D721Med (cell line): ENCODE data around the gene KLHL4.
"Not testable (repeated sequence)": the region's sequence is repeated elsewhere in the genome, so short reads cannot be mapped to it uniquely, and the experiment has no call there.

Experiments
- DNase-seq: peaks from one replicate; pipeline ENCODE4 v3.0.0; 2011; ENCODE audit warnings: low spot score; ENCODE audit not compliant: insufficient read length
- FAIRE-seq: peaks from 2 replicates; lab custom pipeline; 2011; peaks lifted over from hg19 to GRCh38; lab: Jason Lieb, UNC
- CTCF ChIP-seq: IDR thresholded peaks from 2 replicates; pipeline ENCODE4 v1.5.1; 2012; ENCODE audit warnings: mild to moderate bottlenecking, control low read depth; ENCODE audit not compliant: insufficient read depth; ENCODE audit errors: missing control alignments

Gene KLHL4

GRCh38 chrX:87661761-87662160 lies 144.2 kb downstream of the KLHL4 start:
- FAIRE-seq (no peak), DNase-seq (no peak)
- no peak for TF ChIP-seq CTCF

- FAIRE-seq (no peak), DNase-seq (no peak)
- no peak for TF ChIP-seq CTCF
These were observed 145.8 kb downstream of the KLHL4 start for GRCh38 chrX:87663421-87663820.

GRCh38 chrX:87664381-87664780 lies 146.8 kb downstream of the KLHL4 start:
- FAIRE-seq (peak; percentile 96), DNase-seq (no peak)
- peak; percentile 24 for TF ChIP-seq CTCF

GRCh38 chrX:87679849-87680248 lies 162.2 kb downstream of the KLHL4 start:
- DNase-seq, result no peak

GRCh38 chrX:87687703-87688102 lies 170.1 kb downstream of the KLHL4 start:
- no peak for FAIRE-seq

More at GRCh38 chrX:87679849-87680248, 162.2 kb downstream of the KLHL4 start:
- FAIRE-seq, result no peak
- no peak for TF ChIP-seq CTCF

GRCh38 chrX:87688113-87688748 lies 170.6 kb downstream of the KLHL4 start:
- not testable (repeated sequence) for FAIRE-seq, DNase-seq

More at GRCh38 chrX:87687703-87688102, 170.1 kb downstream of the KLHL4 start:
- no peak for DNase-seq
- no peak for TF ChIP-seq CTCF

GRCh38 chrX:87689218-87689617 lies 171.6 kb downstream of the KLHL4 start:
- DNase-seq, FAIRE-seq: not testable (repeated sequence)

- DNase-seq (no peak), FAIRE-seq (no peak)
- no peak for TF ChIP-seq CTCF
These were observed 175.6 kb downstream of the KLHL4 start for GRCh38 chrX:87693204-87693603.
